ENCODE data around the gene NSF.

DNA sequence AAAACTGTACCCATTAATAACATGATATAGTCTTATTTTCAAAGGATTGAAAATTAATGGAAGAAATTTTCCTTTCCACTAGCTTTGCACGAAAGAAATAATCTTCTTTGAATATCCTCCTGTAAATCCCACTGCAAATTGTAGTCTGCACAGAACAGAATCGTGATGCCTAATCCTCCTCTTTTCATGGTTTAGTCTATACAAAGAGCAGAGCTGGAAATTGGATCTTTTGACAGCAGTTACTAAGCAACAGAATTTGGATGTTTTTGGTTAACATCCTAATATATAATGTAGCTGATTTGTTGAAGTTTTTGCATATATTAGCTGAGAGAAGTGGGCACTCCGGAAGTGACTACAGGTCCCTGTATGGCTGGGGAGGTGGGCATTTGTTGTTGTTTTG is 129.4 kb downstream of the NSF start:
- TF ChIP-seq CTCF (IDR thresholded peaks at IDR 0.05) (no peak), POLR2A (IDR thresholded peaks at IDR 0.05) (no peak)
